HepG2 (cell line): Measurements from ENCODE around the gene MRPL14. TPM values are rescaled to one million over a fixed set of nuclear protein-coding genes. Genes with fewer than 3 reads are reported as not detected.
A peak's percentile ranks its signal among the peaks of the same experiment; 100 is the strongest.

Source experiments
- ATAC-seq: fragments of 200-7000 bp; cut with Tn5 transposase; 3 replicates; pipeline ENCODE4 v1.9.1; 2020; ENCODE audit warnings: mild to moderate bottlenecking, moderate library complexity
- BruUV-seq: library from RNA; stranded (reverse); fragments of 400-500 nt; replicated peaks from 2 replicates; lab custom pipeline; 2021; lab: Mats Ljungman, UMichigan
- CTCF ChIA-PET: fragments of 300-600 bp; formaldehyde crosslinking; extraction: SDS; loops from one replicate; lab custom pipeline; 2021; ENCODE audit warnings: low total read pairs, inconsistent platforms, low intra/inter-chr PET ratio; lab: Yijun Ruan, JAX
- POLR2A ChIA-PET: fragments of 350-600 bp; sonication (Branson Sonifier 250); formaldehyde crosslinking; loops from one replicate; lab custom pipeline; 2020; ENCODE audit warnings: antibody characterized with exemption, inconsistent platforms; lab: Yijun Ruan, JAX
- DNase-seq: peaks from one replicate; pipeline ENCODE4 v3.0.0-alpha.2; 2015; ENCODE audit warnings: low spot score
- FAIRE-seq: peaks from 3 replicates; lab custom pipeline; 2011; peaks lifted over from hg19 to GRCh38; lab: Jason Lieb, UNC
- H2AFZ ChIP-seq: one replicate; pipeline ENCODE4 v1.6.1; 2011; ENCODE audit warnings: low read length, inconsistent platforms
- H3K27ac ChIP-seq: fragments of 300-600 bp; 3 replicates; pipeline ENCODE4 v1.8.0; 2011; ENCODE audit warnings: mixed run types, mild to moderate bottlenecking, mixed read lengths, low read length, inconsistent platforms; ENCODE audit not compliant: insufficient read depth; ENCODE audit errors: extremely low read length
- H3K27me3 ChIP-seq, 2 experiments: fragments of 200-600 bp in 1 of 2; 2 replicates in 1 of 2; 3 replicates in 1 of 2; pipeline versions ENCODE4 v1.6.0 to v1.8.0; 2011; ENCODE audit warnings: low read length in 2 of 2, mild to moderate bottlenecking in 2 of 2, moderate library complexity in 2 of 2, inconsistent platforms in 1 of 2; ENCODE audit not compliant: insufficient read depth in 2 of 2, control insufficient read depth in 1 of 2
- H3K36me3 ChIP-seq, 2 experiments: fragments of 200-600 bp in 1 of 2; replicated peaks in 1 of 2; 2 replicates in 1 of 2; 3 replicates in 1 of 2; pipeline versions ENCODE4 v1.5.1 to v1.8.0; 2011; ENCODE audit warnings: low read length in 2 of 2, inconsistent platforms in 1 of 2; ENCODE audit not compliant: insufficient read depth in 2 of 2, control insufficient read depth in 1 of 2
- H3K4me1 ChIP-seq: 2 replicates; pipeline ENCODE4 v1.5.1; 2012; ENCODE audit warnings: low read length, inconsistent platforms; ENCODE audit not compliant: insufficient read depth
- H3K4me2 ChIP-seq: 2 replicates; pipeline ENCODE4 v1.6.0; 2011; ENCODE audit warnings: low read depth, low read length, inconsistent platforms
- H3K4me3 ChIP-seq, 3 experiments: fragments of 200-600 bp in 1 of 3; sonication (generic), shearing (Covaris generic) in 1 of 3; replicated peaks in 1 of 3; 2 replicates each; pipeline ENCODE4 v1.5.1; 2011 to 2016; ENCODE audit warnings: low read length in 3 of 3, inconsistent platforms in 2 of 3, low read depth in 2 of 3, mild to moderate bottlenecking in 2 of 3, control low read depth in 1 of 3, mixed read lengths in 1 of 3; ENCODE audit not compliant: insufficient read depth in 1 of 3
- H3K79me2 ChIP-seq: one replicate; pipeline ENCODE4 v1.6.1; 2011; ENCODE audit warnings: low read length, inconsistent platforms; ENCODE audit not compliant: insufficient read depth
- H3K9ac ChIP-seq: 2 replicates; pipeline ENCODE4 v1.6.0; 2011; ENCODE audit warnings: mild to moderate bottlenecking, low read depth, low read length, inconsistent platforms; ENCODE audit not compliant: insufficient read depth
- H3K9me3 ChIP-seq: 2 replicates; pipeline ENCODE4 v1.5.1; 2012; ENCODE audit warnings: mild to moderate bottlenecking, low read length
- H4K20me1 ChIP-seq: 2 replicates; pipeline ENCODE4 v1.6.0; 2011; ENCODE audit warnings: inconsistent platforms, mild to moderate bottlenecking, low read length, moderate library complexity; ENCODE audit not compliant: insufficient read depth
- ISL2 ChIP-seq: sonication (generic); formaldehyde crosslinking; IDR thresholded peaks from 2 replicates; pipeline ENCODE4 v1.5.0; 2020; ENCODE audit warnings: missing genetic modification reagents
- KLF6 ChIP-seq: IDR thresholded peaks from 2 replicates; pipeline ENCODE4 v1.8.0; 2016; ENCODE audit warnings: missing biosample characterization, missing genetic modification reagents
- NKX3-1 ChIP-seq: sonication (generic); formaldehyde crosslinking; IDR thresholded peaks from 2 replicates; pipeline ENCODE4 v1.5.0; 2020; ENCODE audit warnings: missing genetic modification reagents
- SNRNP70 ChIP-seq: fragments of 200-400 bp; formaldehyde crosslinking; IDR thresholded peaks from 2 replicates; pipeline ENCODE4 v1.6.1; 2017; ENCODE audit warnings: mild to moderate bottlenecking, low read depth, low read length, moderate library complexity
- TBX2 ChIP-seq: sonication (generic); formaldehyde crosslinking; IDR thresholded peaks from 2 replicates; pipeline ENCODE4 v1.5.0; 2020; ENCODE audit warnings: missing genetic modification reagents, mild to moderate bottlenecking, borderline replicate concordance
- ZFP82 ChIP-seq: sonication (generic); formaldehyde crosslinking; IDR thresholded peaks from 2 replicates; pipeline ENCODE4 v1.5.1; 2020; ENCODE audit warnings: mild to moderate bottlenecking, missing genetic modification reagents, borderline replicate concordance
- ZMYM3 ChIP-seq: sonication (generic); formaldehyde crosslinking; IDR thresholded peaks from 2 replicates; pipeline ENCODE4 v1.5.1; 2020; ENCODE audit warnings: mild to moderate bottlenecking, missing genetic modification reagents
- ZNF292 ChIP-seq: sonication (generic); formaldehyde crosslinking; IDR thresholded peaks from 2 replicates; pipeline ENCODE4 v1.8.1; 2022; ENCODE audit warnings: mild to moderate bottlenecking, low read depth, missing genetic modification reagents, borderline replicate concordance
- ZNF333 ChIP-seq: sonication (generic); formaldehyde crosslinking; IDR thresholded peaks from 2 replicates; pipeline ENCODE4 v1.4.0; 2020; ENCODE audit warnings: mild to moderate bottlenecking, missing genetic modification reagents, borderline replicate concordance
- ZNF432 ChIP-seq: sonication (generic); formaldehyde crosslinking; IDR thresholded peaks from 2 replicates; pipeline ENCODE4 v1.5.0; 2020; ENCODE audit warnings: missing genetic modification reagents, mild to moderate bottlenecking, borderline replicate concordance
- WGBS: methylation state at CpG from one replicate; pipeline ENCODE4 v1.1.6; 2017; ENCODE audit warnings: low lambda C conversion rate; 5-methylcytosine and 5-hydroxymethylcytosine counted together
- in situ Hi-C: cut with HindIII; loops from 2 replicates; pipeline ENCODE4 v1.10.0; 2017; ENCODE audit warnings: low pct_unique_long_range_greater_than_20kb; ENCODE audit not compliant: extremely low pct_ligation_motif_present
- intact Hi-C: fragments of 100-400 bp; cut with micrococcal nuclease; formaldehyde crosslinking; loops from one replicate; pipeline ENCODE4 v1.10.0; 2022; ENCODE audit not compliant: unreplicated experiment
- polyA plus RNA-seq, 8 experiments: library from polyadenylated mRNA; depleted of rRNA in 3 of 8; stranded (reverse) in 7 of 8; unstranded in 1 of 8; fragments of >200 nt; fragmentation: Illumina TruSeq in 4 of 8; extraction: Trizol in 4 of 8; gene quantifications; 2 replicates each; pipeline versions ENCODE4 v1.2.1 to v1.2.3, GENCODE V29; 2011 to 2016; ENCODE audit warnings: low read depth in 4 of 8, missing spikeins in 1 of 8, mixed read lengths in 1 of 8; ENCODE audit not compliant: insufficient read depth in 1 of 8
- total RNA-seq, 5 experiments: library from RNA; depleted of rRNA; stranded (reverse); fragments of >200 nt; fragmentation: Illumina TruSeq; extraction: Trizol; gene quantifications; 2 replicates each; pipeline ENCODE4 v1.2.3, GENCODE V29; 2016; ENCODE audit warnings: low read depth in 1 of 5
- TF ChIP-seq, protein P1 (sequence below): sonication (generic); formaldehyde crosslinking; IDR thresholded peaks from 2 replicates; pipeline ENCODE4 v1.5.1; 2020; ENCODE audit warnings: missing genetic modification reagents, mild to moderate bottlenecking, borderline replicate concordance
- TF ChIP-seq, protein P2 (sequence below): sonication (generic); formaldehyde crosslinking; IDR thresholded peaks from 2 replicates; pipeline ENCODE4 v1.4.0; 2020; ENCODE audit warnings: missing genetic modification reagents, borderline replicate concordance
- TF ChIP-seq, protein P3 (sequence below): IDR thresholded peaks from 2 replicates; pipeline ENCODE4 v1.6.1; 2016; ENCODE audit warnings: low read depth, missing genetic modification reagents, missing compliant biosample characterization
- TF ChIP-seq, protein P4 (sequence below): IDR thresholded peaks from 2 replicates; pipeline ENCODE4 v1.6.1; 2016; ENCODE audit warnings: control low read depth

Gene MRPL14
- total and polyA plus RNA-seq, 2 of the 13 experiments (the other 11 are each of a cell fraction or from before 2014, with no cell fraction given), result 157 to 178 TPM

DNA sequence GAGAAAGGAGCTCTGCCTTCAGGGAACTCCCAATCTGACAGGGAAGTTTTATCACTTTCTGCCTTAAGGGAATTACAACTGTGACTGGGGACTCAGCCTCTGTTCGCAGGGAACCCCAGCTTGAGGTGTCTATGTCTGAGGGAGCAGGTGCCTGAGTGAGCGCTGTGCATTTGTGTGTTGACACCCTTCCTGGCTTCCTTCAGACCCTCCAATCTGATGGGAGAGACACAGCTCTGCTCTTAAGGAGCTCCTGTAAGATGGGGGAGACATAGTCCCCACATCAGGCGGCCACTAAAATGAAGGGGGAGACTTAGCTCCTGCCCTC is 62.3 kb downstream of the MRPL14 start:
- Histone ChIP-seq H3K27ac (no peak overlapping the region), H3K79me2 (no peaks in the 10 kb centered on the region), H3K4me2 (peak overlapping the region; percentile 38; the same call in 1 of the 2 replicates), H3K27me3 (peaks cover 2 to 25% of the 10 kb centered on the region in 2 experiments; a peak in 4 of 5 replicates), H3K9me3 (no peaks in the 10 kb centered on the region), H3K4me3 (no peak overlapping the region), H2AFZ (no peak overlapping the region), H4K20me1 (no peaks in the 10 kb centered on the region), H3K36me3 (no peaks in the 10 kb centered on the region), H3K4me1 (peaks cover 83% of the 10 kb centered on the region), H3K9ac (peak overlapping the region; percentile 0; the same call in 1 of the 2 replicates)
- DNase-seq, result no peak
- in situ Hi-C loops, result no loop called here
- intact Hi-C loops, result no loop called here
- ATAC-seq, result no peak
- FAIRE-seq, result no peak
- BruUV-seq, result no TSS peak
- 58% methylated on average over 3 of the region's 3 CpGs for WGBS
- POLR2A ChIA-PET, result interaction anchor here (1.4 kb wide), 1 partner anchor 9 kb away, joined by 4 read pairs; no protein-coding TSS in a partner anchor
- CTCF ChIA-PET, result no interaction called here
- no peak for TF ChIP-seq SNRNP70
- TF ChIP-seq, protein P1, sequence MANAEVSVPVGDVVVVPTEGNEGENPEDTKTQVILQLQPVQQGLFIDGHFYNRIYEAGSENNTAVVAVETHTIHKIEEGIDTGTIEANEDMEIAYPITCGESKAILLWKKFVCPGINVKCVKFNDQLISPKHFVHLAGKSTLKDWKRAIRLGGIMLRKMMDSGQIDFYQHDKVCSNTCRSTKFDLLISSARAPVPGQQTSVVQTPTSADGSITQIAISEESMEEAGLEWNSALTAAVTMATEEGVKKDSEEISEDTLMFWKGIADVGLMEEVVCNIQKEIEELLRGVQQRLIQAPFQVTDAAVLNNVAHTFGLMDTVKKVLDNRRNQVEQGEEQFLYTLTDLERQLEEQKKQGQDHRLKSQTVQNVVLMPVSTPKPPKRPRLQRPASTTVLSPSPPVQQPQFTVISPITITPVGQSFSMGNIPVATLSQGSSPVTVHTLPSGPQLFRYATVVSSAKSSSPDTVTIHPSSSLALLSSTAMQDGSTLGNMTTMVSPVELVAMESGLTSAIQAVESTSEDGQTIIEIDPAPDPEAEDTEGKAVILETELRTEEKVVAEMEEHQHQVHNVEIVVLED (CRISPR knock-in tag), result no peak
- no peak for TF ChIP-seq ZMYM3 (CRISPR knock-in tag)
- peak; percentile 8; the same call in 1 of the 2 replicates for TF ChIP-seq ZNF292
- TF ChIP-seq ISL2 (CRISPR knock-in tag), result no peak
- peak; percentile 57; the same call in 1 of the 2 replicates for TF ChIP-seq ZNF333 (CRISPR knock-in tag)
- TF ChIP-seq KLF6 (CRISPR knock-in tag), result no peak
- TF ChIP-seq, protein P2, sequence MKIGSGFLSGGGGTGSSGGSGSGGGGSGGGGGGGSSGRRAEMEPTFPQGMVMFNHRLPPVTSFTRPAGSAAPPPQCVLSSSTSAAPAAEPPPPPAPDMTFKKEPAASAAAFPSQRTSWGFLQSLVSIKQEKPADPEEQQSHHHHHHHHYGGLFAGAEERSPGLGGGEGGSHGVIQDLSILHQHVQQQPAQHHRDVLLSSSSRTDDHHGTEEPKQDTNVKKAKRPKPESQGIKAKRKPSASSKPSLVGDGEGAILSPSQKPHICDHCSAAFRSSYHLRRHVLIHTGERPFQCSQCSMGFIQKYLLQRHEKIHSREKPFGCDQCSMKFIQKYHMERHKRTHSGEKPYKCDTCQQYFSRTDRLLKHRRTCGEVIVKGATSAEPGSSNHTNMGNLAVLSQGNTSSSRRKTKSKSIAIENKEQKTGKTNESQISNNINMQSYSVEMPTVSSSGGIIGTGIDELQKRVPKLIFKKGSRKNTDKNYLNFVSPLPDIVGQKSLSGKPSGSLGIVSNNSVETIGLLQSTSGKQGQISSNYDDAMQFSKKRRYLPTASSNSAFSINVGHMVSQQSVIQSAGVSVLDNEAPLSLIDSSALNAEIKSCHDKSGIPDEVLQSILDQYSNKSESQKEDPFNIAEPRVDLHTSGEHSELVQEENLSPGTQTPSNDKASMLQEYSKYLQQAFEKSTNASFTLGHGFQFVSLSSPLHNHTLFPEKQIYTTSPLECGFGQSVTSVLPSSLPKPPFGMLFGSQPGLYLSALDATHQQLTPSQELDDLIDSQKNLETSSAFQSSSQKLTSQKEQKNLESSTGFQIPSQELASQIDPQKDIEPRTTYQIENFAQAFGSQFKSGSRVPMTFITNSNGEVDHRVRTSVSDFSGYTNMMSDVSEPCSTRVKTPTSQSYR (CRISPR knock-in tag), result no peak
- no peak for TF ChIP-seq ZFP82 (CRISPR knock-in tag)
- TF ChIP-seq NKX3-1 (CRISPR knock-in tag), result no peak
- TF ChIP-seq, protein P3, sequence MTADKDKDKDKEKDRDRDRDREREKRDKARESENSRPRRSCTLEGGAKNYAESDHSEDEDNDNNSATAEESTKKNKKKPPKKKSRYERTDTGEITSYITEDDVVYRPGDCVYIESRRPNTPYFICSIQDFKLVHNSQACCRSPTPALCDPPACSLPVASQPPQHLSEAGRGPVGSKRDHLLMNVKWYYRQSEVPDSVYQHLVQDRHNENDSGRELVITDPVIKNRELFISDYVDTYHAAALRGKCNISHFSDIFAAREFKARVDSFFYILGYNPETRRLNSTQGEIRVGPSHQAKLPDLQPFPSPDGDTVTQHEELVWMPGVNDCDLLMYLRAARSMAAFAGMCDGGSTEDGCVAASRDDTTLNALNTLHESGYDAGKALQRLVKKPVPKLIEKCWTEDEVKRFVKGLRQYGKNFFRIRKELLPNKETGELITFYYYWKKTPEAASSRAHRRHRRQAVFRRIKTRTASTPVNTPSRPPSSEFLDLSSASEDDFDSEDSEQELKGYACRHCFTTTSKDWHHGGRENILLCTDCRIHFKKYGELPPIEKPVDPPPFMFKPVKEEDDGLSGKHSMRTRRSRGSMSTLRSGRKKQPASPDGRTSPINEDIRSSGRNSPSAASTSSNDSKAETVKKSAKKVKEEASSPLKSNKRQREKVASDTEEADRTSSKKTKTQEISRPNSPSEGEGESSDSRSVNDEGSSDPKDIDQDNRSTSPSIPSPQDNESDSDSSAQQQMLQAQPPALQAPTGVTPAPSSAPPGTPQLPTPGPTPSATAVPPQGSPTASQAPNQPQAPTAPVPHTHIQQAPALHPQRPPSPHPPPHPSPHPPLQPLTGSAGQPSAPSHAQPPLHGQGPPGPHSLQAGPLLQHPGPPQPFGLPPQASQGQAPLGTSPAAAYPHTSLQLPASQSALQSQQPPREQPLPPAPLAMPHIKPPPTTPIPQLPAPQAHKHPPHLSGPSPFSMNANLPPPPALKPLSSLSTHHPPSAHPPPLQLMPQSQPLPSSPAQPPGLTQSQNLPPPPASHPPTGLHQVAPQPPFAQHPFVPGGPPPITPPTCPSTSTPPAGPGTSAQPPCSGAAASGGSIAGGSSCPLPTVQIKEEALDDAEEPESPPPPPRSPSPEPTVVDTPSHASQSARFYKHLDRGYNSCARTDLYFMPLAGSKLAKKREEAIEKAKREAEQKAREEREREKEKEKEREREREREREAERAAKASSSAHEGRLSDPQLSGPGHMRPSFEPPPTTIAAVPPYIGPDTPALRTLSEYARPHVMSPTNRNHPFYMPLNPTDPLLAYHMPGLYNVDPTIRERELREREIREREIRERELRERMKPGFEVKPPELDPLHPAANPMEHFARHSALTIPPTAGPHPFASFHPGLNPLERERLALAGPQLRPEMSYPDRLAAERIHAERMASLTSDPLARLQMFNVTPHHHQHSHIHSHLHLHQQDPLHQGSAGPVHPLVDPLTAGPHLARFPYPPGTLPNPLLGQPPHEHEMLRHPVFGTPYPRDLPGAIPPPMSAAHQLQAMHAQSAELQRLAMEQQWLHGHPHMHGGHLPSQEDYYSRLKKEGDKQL (CRISPR knock-in tag), result no peak
- TF ChIP-seq, protein P4, sequence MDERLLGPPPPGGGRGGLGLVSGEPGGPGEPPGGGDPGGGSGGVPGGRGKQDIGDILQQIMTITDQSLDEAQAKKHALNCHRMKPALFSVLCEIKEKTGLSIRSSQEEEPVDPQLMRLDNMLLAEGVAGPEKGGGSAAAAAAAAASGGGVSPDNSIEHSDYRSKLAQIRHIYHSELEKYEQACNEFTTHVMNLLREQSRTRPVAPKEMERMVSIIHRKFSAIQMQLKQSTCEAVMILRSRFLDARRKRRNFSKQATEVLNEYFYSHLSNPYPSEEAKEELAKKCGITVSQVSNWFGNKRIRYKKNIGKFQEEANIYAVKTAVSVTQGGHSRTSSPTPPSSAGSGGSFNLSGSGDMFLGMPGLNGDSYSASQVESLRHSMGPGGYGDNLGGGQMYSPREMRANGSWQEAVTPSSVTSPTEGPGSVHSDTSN (CRISPR knock-in tag), result no peak
- no peak for TF ChIP-seq TBX2 (CRISPR knock-in tag)
- no peak for TF ChIP-seq ZNF432 (CRISPR knock-in tag)
